HG02943 (cell line): ENCODE data around the gene SAPCD2.

Experiments used
- ATAC-seq: cut with Tn5 transposase; IDR thresholded peaks from one replicate; pipeline ENCODE4 v1.9.1; 2021; ENCODE audit warnings: mild to moderate bottlenecking, low read depth, moderate library complexity; ENCODE audit not compliant: unreplicated experiment

The SAPCD2 gene

GRCh38 chr9:137050570-137050969, 19.8 kb downstream of the SAPCD2 start:
- ATAC-seq = no peak

- ATAC-seq = no peak
These were observed 20.6 kb downstream of the SAPCD2 start for GRCh38 chr9:137049544-137050449.

- no peak for ATAC-seq
These were observed 21.5 kb downstream of the SAPCD2 start for GRCh38 chr9:137048655-137049543.

- no peak for ATAC-seq
These were observed 24.1 kb downstream of the SAPCD2 start, which contains the start of gene NPDC1 for GRCh38 chr9:137046088-137046787. Gene NPDC1, minus strand, starts transcription at chr9:137046177. Its CDS starts 188 bp downstream, at chr9:137045989.

- no peak for ATAC-seq
These were observed 24.9 kb downstream of the SAPCD2 start for GRCh38 chr9:137045294-137046087.

- no peak for ATAC-seq
These were observed 25.7 kb downstream of the SAPCD2 start for GRCh38 chr9:137044502-137045177.

GRCh38 chr9:137044037-137044436, 26.3 kb downstream of the SAPCD2 start:
- no peak for ATAC-seq

GRCh38 chr9:137042751-137043727, 27.3 kb downstream of the SAPCD2 start:
- ATAC-seq = no peak

GRCh38 chr9:137041124-137041523, 29.2 kb downstream of the SAPCD2 start:
- no peak for ATAC-seq

- no peak for ATAC-seq
These were observed 29.8 kb downstream of the SAPCD2 start for GRCh38 chr9:137040568-137040967.

- ATAC-seq = no peak
These were observed 30.6 kb downstream of the SAPCD2 start for GRCh38 chr9:137039611-137040366.

- ATAC-seq = no peak
These were observed 31.4 kb downstream of the SAPCD2 start for GRCh38 chr9:137038916-137039315.

- ATAC-seq = no peak
These were observed 32.9 kb downstream of the SAPCD2 start for GRCh38 chr9:137037483-137037882.

GRCh38 chr9:137037035-137037434, 33.3 kb downstream of the SAPCD2 start:
- no peak for ATAC-seq

- ATAC-seq = no peak
These were observed 34.4 kb downstream of the SAPCD2 start for GRCh38 chr9:137035937-137036336.

- no peak for ATAC-seq
These were observed 34.9 kb downstream of the SAPCD2 start for GRCh38 chr9:137035507-137035834.

GRCh38 chr9:137034709-137035506, 35.4 kb downstream of the SAPCD2 start:
- ATAC-seq = peak; percentile 56
